ENCODE data around the gene MCM9. TPM values are rescaled to one million over a fixed set of nuclear protein-coding genes. Genes with fewer than 3 reads are reported as not detected.
A peak's percentile ranks its signal among the peaks of the same experiment; 100 is the strongest.

Gene MCM9
- total RNA-seq, 1 experiment from 2014 or later, result 6.0 TPM

GRCh38 chr6:118800394-118801071 lies 134.4 kb downstream of the MCM9 start:
- peak; percentile 87 for DNase-seq (ENCODE audit: low spot score)

DNA sequence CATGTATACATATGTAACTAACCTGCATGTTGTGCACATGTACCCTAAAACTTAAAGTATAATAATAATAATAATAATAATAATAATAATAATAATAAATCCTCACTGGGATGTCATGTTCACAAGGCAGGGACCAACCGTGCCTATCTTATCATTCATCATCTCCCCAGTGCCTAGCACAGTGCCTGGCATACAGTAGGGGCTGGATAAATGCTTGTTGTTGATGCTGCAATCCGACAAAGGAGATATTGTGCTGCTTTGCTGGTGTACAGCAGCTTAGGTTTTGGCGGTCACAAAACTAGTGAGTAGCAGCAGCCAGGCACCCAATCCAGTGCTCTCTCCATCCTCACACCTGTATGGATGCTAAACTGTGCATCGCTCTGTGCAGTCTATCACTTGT lies 135.1 kb downstream of the MCM9 start:
- DNase-seq (ENCODE audit: low spot score), result no peak

DNA sequence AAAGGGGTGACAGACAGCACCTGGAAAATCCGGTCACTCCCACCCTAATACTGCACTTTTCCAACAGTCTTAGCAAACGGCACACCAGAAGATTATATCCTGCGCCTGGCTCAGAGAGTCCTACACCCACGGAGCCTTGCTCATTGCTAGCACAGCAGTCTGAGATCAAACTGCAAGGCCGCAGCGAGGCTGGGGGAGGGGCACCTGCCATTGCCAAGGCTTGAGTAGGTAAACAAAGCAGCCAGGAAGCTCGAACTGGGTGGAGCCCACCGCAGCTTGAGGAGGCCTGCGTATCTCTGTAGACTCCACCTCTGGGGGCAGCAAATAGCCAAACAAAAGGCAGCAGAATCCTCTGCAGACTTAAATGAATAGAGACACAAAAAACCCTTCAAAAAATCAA lies 138.4 kb downstream of the MCM9 start:
- DNase-seq (ENCODE audit: low spot score), result peak; percentile 60

GRCh38 chr6:118791499-118791898 lies 143.5 kb downstream of the MCM9 start:
- DNase-seq (ENCODE audit: low spot score), result no peak

GRCh38 chr6:118789954-118790353 lies 145.0 kb downstream of the MCM9 start:
- no peak for DNase-seq (ENCODE audit: low spot score)

DNA sequence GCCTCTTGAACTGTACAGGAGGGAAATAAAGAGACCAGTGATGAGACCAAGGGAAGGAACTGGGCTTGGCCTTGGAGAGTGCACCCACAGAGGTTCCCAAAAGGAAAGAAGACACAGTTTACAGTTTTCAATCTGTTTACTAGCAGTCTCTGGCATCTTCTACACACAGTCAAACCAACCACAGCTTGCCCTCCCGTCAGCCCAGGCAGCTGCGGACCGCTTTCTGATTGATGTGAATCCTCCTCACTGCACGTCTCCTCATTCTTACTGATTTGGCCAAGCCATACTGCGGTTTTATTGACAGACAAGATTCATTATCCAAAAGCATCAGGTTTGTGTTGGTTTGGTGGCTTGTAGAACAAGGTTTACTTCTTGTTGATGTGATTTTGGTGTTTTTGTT lies 145.5 kb downstream of the MCM9 start:
- DNase-seq (ENCODE audit: low spot score), result no peak

DNA sequence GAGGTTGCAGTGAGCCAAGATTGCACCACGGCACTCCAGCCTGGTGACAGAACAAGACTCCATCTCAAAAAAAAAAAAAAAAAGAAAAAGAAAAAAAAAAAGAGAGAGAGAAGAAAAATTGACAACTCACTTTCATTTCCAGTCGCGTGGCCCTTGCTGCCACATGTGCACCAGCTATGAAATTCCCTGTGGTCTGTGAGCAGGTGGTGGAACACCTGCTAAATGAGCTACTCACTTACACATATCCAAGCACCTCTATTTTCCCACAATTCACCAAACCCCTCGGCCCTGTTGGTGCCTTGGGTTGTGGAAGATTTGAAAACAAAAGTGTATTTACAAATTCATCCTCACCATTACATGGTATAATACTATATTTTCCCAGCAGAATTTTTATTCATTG lies 146.3 kb downstream of the MCM9 start:
- DNase-seq (ENCODE audit: low spot score), result no peak

- no peak for DNase-seq (ENCODE audit: low spot score)
Measured at GRCh38 chr6:118787724-118788423, 147.1 kb downstream of the MCM9 start.

- DNase-seq (ENCODE audit: low spot score), result no peak
Measured at GRCh38 chr6:118786596-118787453, 148.1 kb downstream of the MCM9 start.

DNA sequence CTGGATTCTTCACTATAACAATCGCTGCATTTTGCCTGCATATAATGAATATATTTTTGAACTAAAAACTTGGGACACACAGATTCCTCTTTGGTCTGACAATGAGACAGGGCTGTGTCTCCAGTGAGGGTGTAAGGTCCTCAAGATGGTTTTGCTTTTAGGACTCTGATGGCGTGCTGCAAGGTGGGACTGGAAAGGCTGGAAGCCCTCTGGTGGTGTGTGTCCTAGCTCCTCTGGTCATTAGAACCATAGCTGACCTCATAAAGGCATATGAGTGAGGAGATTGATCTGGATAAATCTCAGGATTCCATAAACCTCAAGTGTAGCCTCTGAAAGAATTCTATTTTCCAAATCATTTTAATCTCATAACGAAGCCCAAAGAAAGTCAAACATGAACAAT lies 149.4 kb downstream of the MCM9 start:
- no peak for DNase-seq (ENCODE audit: low spot score)

DNA sequence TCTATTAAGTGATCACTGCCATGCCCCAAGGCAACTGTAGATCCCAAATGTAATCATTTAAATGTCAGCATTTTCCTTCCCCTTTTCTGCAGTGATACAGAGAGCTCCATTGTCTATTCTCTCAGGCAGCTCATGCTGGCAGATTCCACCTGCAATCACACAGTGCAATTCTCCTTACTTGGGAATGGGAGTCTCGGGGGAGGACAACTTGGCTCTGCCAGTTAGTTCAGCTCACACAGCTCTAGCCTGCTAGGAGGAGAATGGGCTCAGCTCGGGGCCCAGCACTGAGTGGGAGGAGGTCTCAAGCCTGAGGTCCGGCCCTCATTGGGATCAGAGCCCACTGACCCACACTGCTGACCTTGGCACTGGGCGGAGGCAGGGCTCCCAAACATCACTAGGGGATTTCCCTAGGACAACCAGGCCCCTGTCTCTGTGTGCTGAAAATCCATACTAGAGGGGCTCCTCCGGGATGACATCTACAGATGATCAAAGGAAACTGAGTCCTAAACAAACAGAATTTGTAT lies 150.3 kb downstream of the MCM9 start:
- no peak for DNase-seq (ENCODE audit: low spot score)

DNA sequence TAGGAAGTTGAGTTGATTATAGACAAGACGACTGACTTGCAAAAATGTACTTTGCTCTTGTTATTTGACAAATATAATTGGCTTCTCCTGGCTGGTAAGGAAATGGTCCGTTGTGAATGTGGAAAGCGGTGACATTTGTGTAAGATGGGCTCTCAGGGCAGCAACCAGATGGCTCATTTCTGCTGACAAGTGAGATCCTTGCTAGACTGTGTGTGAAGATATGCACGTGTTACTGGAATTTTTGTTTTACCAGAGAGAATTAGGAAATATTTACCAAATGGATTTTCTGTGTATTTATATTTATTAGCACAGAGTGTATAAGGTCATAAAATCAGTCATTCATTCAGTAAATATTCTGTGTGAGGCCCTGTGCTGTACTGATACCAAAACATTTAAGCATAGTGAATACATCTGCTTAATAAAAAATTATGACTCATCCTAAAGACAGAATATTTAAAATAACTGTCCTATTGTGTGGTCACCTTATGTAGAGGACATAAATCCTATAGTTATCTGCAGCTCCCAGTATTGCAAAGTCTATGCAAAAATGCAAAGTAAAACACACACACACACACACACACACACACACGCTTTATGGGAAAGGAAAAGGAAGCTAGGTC lies 150.9 kb downstream of the MCM9 start:
- DNase-seq (ENCODE audit: low spot score), result no peak

DNA sequence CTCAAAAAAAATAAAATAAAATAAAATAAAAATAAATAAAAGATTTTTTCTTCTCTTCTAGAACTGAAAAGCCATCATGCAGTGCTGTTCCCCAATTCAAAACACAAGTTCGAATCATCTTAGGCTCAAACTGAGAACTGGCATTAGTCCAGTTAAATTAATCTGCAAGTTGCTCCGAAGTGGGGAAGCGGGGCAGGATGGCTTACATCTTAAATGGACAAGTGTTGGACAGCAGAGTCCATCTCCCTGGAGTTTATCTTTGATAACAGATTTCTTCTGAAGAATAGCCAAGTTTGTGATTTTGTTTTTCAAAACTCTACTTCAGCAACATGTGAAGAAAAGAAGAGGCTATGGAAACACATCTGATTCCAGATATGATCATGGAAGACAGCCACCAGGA lies 152.3 kb downstream of the MCM9 start:
- DNase-seq (ENCODE audit: low spot score), result no peak

DNA sequence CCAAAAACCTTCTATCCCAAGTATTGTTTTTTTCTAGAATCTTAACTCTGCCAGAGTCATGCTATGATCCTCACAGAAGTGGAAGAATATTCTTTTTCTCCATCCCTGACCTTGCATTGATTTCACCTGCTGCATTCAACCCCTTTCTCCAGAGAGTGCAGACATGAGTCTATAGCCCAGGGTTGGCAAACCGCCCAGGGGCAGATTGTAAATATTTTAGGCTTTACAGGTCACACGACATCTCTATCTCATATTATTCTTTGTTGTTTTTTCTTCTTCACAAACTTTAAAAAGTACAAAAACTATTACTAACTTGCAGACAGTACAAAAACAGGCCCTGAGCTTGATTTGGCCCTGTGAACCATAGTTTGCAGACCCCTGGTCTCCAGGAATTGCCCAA lies 153.1 kb downstream of the MCM9 start:
- DNase-seq (ENCODE audit: low spot score), result no peak

DNA sequence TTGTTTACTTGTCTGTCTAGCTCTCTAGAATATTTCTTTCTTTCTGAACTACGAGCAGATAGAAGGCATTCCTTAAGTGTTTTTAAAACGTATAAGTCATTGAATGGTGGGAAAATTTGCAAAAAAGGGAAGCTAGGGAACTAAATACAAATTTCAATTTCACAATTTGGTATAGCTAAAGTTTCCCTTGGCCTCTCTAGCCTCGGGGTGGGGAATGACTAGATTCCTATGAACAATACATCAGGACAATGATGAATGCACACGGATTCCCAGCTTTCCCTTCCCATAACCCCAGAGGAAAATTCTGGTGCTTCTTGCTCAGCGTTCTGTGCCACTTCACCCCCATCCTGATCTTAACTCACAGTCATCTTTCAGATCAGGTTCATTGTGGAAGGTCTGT lies 154.3 kb downstream of the MCM9 start:
- no peak for DNase-seq (ENCODE audit: low spot score)

DNA sequence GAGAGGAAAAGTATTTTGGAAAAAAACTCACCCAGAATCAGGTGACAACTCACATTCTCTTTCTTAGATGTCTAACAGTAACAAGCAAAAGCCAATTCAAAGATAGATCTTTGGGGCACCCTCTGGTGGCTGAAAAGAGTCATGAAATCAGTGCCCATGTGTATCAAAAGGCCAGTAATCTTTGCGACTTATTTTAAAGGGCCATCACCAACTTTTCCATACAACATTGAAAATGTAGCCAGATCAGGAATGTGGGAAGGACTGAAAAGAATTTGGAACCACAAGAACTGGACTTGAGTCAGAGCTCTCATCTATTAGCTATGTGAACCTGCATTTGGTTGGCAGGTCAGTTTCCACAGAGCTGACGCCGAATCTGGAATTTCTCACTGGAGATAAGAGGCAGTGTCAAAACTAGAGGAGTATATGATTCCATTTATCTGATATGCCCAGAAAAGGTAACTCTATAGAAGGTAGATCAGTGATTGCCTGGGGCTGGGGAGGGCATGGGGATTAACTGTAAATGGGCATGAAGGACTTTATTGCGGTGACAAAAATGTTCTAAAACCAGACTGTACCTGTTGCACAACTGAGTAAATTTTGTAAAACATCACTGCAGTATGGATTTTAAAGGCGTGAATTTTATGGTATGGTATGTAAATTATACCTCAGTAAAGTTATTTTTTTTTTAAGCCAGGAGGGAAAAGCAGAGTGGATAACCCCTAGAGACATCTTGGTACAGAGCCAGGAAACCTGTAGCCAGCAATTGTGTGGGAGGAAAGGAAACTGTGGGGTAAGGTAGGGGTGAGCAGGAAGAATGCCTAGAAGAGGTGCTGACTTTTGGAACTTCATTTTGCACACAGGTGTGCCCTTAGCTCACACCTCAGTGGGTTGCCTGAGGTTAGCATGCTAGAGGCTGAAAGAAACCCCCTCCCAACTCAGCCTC lies 158.1 kb downstream of the MCM9 start:
- DNase-seq (ENCODE audit: low spot score), result peak; percentile 75

- no peak for DNase-seq (ENCODE audit: low spot score)
Measured at GRCh38 chr6:118775381-118775780, 159.6 kb downstream of the MCM9 start.

DNA sequence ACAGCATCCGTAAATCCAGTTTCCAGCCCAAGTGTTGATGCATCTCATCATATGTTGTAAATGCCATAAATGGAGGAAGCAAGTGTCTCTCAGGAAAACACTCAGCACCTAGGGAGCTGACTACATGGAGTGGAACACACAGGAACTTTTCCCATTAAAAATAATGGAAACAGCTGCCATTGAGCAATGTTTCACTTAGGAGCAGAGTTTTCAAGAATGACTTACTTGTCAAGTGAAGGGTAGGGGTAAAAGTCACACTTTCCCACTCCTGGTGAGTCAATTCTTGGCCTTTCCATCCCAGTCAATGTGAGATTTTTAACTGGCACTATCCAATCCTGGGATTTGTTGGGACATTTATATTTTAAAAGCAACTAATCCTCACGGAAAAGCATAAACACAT lies 160.4 kb downstream of the MCM9 start:
- DNase-seq (ENCODE audit: low spot score), result no peak

- no peak for DNase-seq (ENCODE audit: low spot score)
Measured at GRCh38 chr6:118772886-118773285, 162.1 kb downstream of the MCM9 start.

DNA sequence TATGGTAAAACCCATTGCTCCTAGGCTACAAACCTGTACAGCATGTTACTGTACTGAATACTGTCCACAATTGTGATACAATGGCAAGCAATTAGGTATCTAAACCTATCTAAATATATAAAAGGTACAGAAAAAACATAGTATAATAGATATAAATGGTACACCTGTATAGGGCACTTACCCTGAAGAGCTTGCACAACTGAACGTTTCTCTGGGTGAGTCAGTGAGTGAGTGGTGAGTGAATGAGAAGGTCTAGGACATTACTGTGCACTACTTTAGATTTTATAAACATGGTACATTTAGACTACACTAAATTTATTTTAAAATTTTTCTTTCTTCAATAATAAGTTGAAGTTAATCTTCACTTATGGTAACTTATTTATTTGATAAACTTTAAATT lies 163.7 kb downstream of the MCM9 start:
- DNase-seq (ENCODE audit: low spot score), result no peak

GRCh38 chr6:118770835-118771234 lies 164.1 kb downstream of the MCM9 start:
- DNase-seq (ENCODE audit: low spot score), result no peak
